Keratinocyte (primary cell): ENCODE measurements around the gene SEC22A. TPM values are rescaled to one million over a fixed set of nuclear protein-coding genes. Genes with fewer than 3 reads are reported as not detected.

Experiments used
- DNase-seq: peaks from one replicate; pipeline ENCODE4 v3.0.0-alpha.2; 2011; ENCODE audit warnings: low read depth, missing footprints, low spot score
- FAIRE-seq: peaks from 2 replicates; lab custom pipeline; 2011; peaks lifted over from hg19 to GRCh38; lab: Jason Lieb, UNC
- H2AFZ ChIP-seq: 2 replicates; pipeline ENCODE4 v1.6.0; 2012; ENCODE audit warnings: low read length, control low read depth, inconsistent platforms; ENCODE audit not compliant: control insufficient read depth
- H3K27ac ChIP-seq: 2 replicates; pipeline ENCODE4 v1.5.1; 2011; ENCODE audit warnings: low read length; ENCODE audit not compliant: control insufficient read depth, insufficient read depth
- H3K27me3 ChIP-seq: 3 replicates; pipeline ENCODE4 v1.6.0; 2011; ENCODE audit warnings: low read length; ENCODE audit not compliant: control insufficient read depth, insufficient read depth; ENCODE audit errors: extremely low read depth
- H3K36me3 ChIP-seq, 2 experiments: 2 replicates in 1 of 2; 3 replicates in 1 of 2; pipeline ENCODE4 v1.5.1; 2011; ENCODE audit warnings: low read length in 2 of 2, mild to moderate bottlenecking in 1 of 2; ENCODE audit not compliant: control insufficient read depth in 2 of 2, insufficient read depth in 2 of 2; ENCODE audit errors: extremely low read depth in 1 of 2
- H3K4me1 ChIP-seq: 3 replicates; pipeline ENCODE4 v1.5.1; 2011; ENCODE audit warnings: low read length; ENCODE audit not compliant: control insufficient read depth, insufficient read depth; ENCODE audit errors: extremely low read depth
- H3K4me2 ChIP-seq: 3 replicates; pipeline ENCODE4 v1.6.0; 2011; ENCODE audit warnings: low read depth, low read length; ENCODE audit not compliant: control insufficient read depth, insufficient read depth; ENCODE audit errors: extremely low read depth
- H3K4me3 ChIP-seq, 3 experiments: fragments of 200-600 bp in 1 of 3; sonication (generic) in 1 of 3; 2 replicates in 2 of 3; 3 replicates in 1 of 3; pipeline ENCODE4 v1.5.1; 2011 to 2016; ENCODE audit warnings: low read length in 3 of 3, mild to moderate bottlenecking in 3 of 3, control low read depth in 2 of 3, inconsistent platforms in 1 of 3, low read depth in 1 of 3, mixed read lengths in 1 of 3, mixed run types in 1 of 3, moderate library complexity in 1 of 3; ENCODE audit not compliant: control insufficient read depth in 2 of 3, insufficient read depth in 2 of 3; ENCODE audit errors: extremely low read depth in 1 of 3
- H3K79me2 ChIP-seq: 2 replicates; pipeline ENCODE4 v1.6.0; 2012; ENCODE audit warnings: low read length; ENCODE audit not compliant: control insufficient read depth, insufficient read depth
- H3K9ac ChIP-seq: 3 replicates; pipeline ENCODE4 v1.6.0; 2011; ENCODE audit warnings: low read length; ENCODE audit not compliant: control insufficient read depth, insufficient read depth; ENCODE audit errors: extremely low read depth
- H3K9me1 ChIP-seq: 3 replicates; pipeline ENCODE4 v1.6.0; 2011; ENCODE audit warnings: low read length; ENCODE audit not compliant: control insufficient read depth, insufficient read depth; ENCODE audit errors: extremely low read depth
- H3K9me3 ChIP-seq: 2 replicates; pipeline ENCODE4 v1.5.1; 2012; ENCODE audit warnings: low read depth, low read length; ENCODE audit not compliant: control insufficient read depth
- H4K20me1 ChIP-seq: 3 replicates; pipeline ENCODE4 v1.6.0; 2011; ENCODE audit warnings: low read length; ENCODE audit not compliant: control insufficient read depth, insufficient read depth; ENCODE audit errors: extremely low read depth
- EZH2 ChIP-seq: IDR thresholded peaks from one replicate; pipeline ENCODE4 v1.6.1; 2012; ENCODE audit warnings: inconsistent platforms, mild to moderate bottlenecking, low read length, moderate library complexity
- dilution Hi-C: fragments of 300-500 bp; cut with MboI; formaldehyde crosslinking; loops from one replicate; pipeline ENCODE4 v1.7.0; 2020; ENCODE audit warnings: low sequenced_read_pairs; ENCODE audit not compliant: extremely low pct_ligation_motif_present
- polyA plus RNA-seq, 5 experiments: library from polyadenylated mRNA; depleted of rRNA in 3 of 5; stranded (reverse) in 3 of 5; stranded (forward) in 1 of 5; unstranded in 1 of 5; fragments of >200 nt; gene quantifications; 1 replicate in 1 of 5; 2 replicates in 3 of 5; 3 replicates in 1 of 5; pipeline versions ENCODE4 v1.2.1 to v1.2.3, GENCODE V29; 2011 to 2012; ENCODE audit warnings: missing spikeins in 2 of 5, low read depth in 1 of 5, low replicate concordance in 1 of 5
- TF ChIP-seq, protein P1 (sequence below), 3 experiments: IDR thresholded peaks in 1 of 3; conservative IDR thresholded peaks in 1 of 3; optimal IDR thresholded peaks in 1 of 3; 2 replicates in 2 of 3; 3 replicates in 1 of 3; pipeline versions ENCODE3 to v1.5.1; 2011; ENCODE audit warnings: low read length in 3 of 3, mild to moderate bottlenecking in 3 of 3, moderate library complexity in 2 of 3, control low read depth in 1 of 3, inconsistent platforms in 1 of 3; ENCODE audit not compliant: insufficient read depth in 2 of 3; ENCODE audit errors: extremely low read depth in 1 of 3

Gene SEC22A
- polyA plus RNA-seq, 1 donor (not counting 4 experiments of a cell fraction or from before 2014, with no cell fraction given): 32.9 TPM

DNA sequence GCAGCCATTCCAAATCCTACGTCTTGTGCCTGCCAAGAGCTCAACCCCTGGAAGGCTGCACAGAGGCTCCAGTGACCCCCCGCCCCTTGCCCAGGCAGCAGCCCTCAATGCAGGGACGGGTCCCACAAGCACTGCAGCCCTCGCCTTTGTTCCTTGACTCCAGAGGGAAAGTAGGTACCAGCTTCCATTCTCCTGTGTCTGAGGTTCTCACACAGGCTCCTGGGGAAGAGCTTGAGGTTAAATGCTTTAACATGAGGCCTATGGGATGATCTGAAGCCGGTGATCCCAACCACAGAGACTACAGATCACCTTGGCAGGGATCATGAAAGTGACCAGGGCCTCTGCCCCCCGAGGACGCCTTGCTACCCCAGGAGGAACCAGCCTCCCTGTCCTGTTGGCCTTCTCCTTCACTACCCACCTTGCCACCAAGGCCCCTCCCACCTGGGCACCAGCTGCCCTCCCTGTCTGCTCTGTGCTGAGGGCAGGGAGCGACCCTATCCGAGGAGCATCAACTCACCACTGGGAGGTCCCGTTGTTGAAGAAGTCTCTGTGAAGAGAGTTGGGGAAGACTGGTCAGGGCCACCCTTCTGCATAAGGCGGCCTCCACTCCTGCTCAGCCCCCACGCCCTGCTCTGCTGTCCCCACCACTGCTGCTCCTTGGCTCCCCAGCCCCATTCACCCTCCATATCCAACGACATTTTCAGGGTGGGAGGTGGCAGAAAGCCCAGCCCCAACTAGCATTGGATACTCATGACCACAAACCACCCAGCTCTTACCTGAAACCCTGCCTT lies 95.3 kb downstream of the SEC22A start:
- H3K4me2 ChIP-seq: no peak overlapping the region
- peaks cover 6% of the 10 kb centered on the region for H3K27me3 ChIP-seq
- H3K27ac ChIP-seq: no peak overlapping the region
- dilution Hi-C loops: no loop called here
- TF ChIP-seq EZH2: no peak
- TF ChIP-seq, protein P1, sequence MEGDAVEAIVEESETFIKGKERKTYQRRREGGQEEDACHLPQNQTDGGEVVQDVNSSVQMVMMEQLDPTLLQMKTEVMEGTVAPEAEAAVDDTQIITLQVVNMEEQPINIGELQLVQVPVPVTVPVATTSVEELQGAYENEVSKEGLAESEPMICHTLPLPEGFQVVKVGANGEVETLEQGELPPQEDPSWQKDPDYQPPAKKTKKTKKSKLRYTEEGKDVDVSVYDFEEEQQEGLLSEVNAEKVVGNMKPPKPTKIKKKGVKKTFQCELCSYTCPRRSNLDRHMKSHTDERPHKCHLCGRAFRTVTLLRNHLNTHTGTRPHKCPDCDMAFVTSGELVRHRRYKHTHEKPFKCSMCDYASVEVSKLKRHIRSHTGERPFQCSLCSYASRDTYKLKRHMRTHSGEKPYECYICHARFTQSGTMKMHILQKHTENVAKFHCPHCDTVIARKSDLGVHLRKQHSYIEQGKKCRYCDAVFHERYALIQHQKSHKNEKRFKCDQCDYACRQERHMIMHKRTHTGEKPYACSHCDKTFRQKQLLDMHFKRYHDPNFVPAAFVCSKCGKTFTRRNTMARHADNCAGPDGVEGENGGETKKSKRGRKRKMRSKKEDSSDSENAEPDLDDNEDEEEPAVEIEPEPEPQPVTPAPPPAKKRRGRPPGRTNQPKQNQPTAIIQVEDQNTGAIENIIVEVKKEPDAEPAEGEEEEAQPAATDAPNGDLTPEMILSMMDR (optimal IDR thresholded peaks at IDR 0.05 in 1 of 3, IDR thresholded peaks at IDR 0.05 in 1 of 3, conservative IDR thresholded peaks at IDR 0.05 in 1 of 3; ENCODE audit: extremely low read depth in 1 of 3, insufficient read depth in 2 of 3, low read length in 3 of 3): no peak
- FAIRE-seq: no peak
- H4K20me1 ChIP-seq: no peaks in the 10 kb centered on the region
- no peaks in the 10 kb centered on the region for H3K9me3 ChIP-seq
- H2AFZ ChIP-seq: no peak overlapping the region
- H3K9ac ChIP-seq: no peak overlapping the region
- no peak for DNase-seq
- H3K9me1 ChIP-seq: no peaks in the 10 kb centered on the region
- no peak overlapping the region for H3K4me3 ChIP-seq
- H3K4me1 ChIP-seq: no peaks in the 10 kb centered on the region
- no peaks in the 10 kb centered on the region for H3K36me3 ChIP-seq
- no peaks in the 10 kb centered on the region for H3K79me2 ChIP-seq

DNA sequence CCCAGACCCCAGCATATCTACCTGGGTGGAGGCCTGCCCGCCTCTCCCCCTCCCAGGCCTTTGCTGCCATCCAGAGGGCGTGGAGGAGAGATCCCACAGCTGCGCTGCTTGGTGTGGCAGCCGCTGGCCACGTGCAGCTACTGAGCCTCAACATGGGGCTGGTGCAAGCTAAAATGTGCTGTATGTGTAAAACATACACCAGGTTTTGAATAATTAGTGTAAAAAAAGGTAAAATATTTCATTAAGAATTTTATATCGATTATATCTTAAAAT lies 95.8 kb downstream of the SEC22A start:
- Histone ChIP-seq H3K9ac (no peak overlapping the region), H4K20me1 (no peaks in the 10 kb centered on the region), H2AFZ (no peak overlapping the region), H3K4me3 (no peak overlapping the region), H3K4me1 (no peaks in the 10 kb centered on the region), H3K4me2 (no peak overlapping the region), H3K27ac (no peak overlapping the region), H3K79me2 (no peaks in the 10 kb centered on the region), H3K9me3 (no peaks in the 10 kb centered on the region), H3K27me3 (peaks cover 6% of the 10 kb centered on the region), H3K36me3 (no peaks in the 10 kb centered on the region), H3K9me1 (no peaks in the 10 kb centered on the region)
- DNase-seq (no peak), FAIRE-seq (no peak)
- dilution Hi-C loops: no loop called here
- TF ChIP-seq, protein P1 (optimal IDR thresholded peaks at IDR 0.05 in 1 of 3, IDR thresholded peaks at IDR 0.05 in 1 of 3, conservative IDR thresholded peaks at IDR 0.05 in 1 of 3; ENCODE audit: extremely low read depth in 1 of 3, insufficient read depth in 2 of 3, low read length in 3 of 3): peak in 1 of 3 experiments; percentile 29
- TF ChIP-seq EZH2: no peak
